T-helper 1 cell (primary cell): Measurements from ENCODE around the gene SSH2.
"Not testable (repeated sequence)": the region's sequence is repeated elsewhere in the genome, so short reads cannot be mapped to it uniquely, and the experiment has no call there.

ENCODE experiments used
- DNase-seq, 5 donors: peaks; one replicate each; pipeline ENCODE4 v3.0.0-alpha.2; 2012 to 2020

The SSH2 gene

GRCh38 chr17:29698019-29698777 is 231.8 kb downstream of the SSH2 start:
- DNase-seq = no peak

- DNase-seq = no peak
Measured at GRCh38 chr17:29697371-29697770, 232.7 kb downstream of the SSH2 start.

DNA sequence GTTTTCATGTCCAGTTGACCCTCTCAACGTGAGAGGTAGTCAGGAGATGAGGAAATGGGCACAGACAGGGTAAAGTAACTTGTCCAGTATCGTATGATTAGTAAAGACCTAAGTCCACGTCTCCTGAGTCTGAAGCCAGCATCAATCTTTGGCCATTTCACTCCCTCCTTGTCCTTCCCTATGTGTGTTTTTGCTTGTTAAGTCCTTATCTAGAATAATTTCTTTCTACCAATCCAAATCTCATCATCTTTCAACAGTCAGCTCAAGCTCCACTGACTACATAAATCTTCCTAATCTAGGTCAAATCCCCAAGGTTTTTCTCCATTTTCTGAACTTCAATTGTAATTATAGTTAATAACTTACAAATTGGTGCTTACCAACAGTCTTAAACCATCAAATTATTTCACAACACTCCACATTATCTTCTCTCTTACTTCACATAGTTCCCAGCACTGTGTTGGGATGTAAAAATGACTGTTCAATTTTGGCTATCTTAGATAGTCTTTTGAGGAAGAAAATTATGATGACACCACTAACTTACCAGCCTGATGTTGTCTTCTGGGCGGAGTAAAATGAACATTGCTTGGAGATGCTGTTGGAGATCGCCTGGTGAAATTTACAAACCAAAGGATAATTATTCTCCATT is 235.0 kb downstream of the SSH2 start:
- no peak for DNase-seq

- DNase-seq = no peak
Measured at GRCh38 chr17:29693751-29694150, 236.3 kb downstream of the SSH2 start.

- no peak for DNase-seq
Measured at GRCh38 chr17:29687596-29687995, 242.4 kb downstream of the SSH2 start.

DNA sequence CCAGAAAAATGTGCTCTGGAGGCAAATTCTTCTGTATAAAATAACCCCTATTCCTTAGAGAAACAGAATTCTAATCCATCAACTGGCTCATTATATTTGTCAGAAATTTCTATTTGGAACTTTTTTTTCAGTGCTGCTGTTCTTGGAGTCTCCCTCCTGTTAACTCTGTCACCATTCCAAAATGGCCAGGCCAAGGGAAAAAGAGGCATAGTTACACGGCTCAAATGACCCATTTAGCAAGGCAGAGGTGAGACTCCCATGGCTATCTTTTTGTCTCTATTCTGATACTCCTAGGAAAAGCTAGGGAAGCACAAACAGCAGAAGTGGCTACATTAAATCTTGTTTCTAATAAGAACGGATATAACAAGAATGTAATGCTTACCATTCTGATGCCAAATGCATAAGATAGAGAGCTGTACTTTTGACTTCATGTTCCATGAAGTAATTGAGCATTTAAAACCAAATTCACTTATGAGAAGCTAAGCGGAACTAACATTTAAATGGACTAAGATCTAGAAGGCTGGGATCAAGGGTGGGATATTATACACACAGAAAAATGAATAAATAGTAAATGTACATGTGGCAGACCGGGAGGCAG is 242.9 kb downstream of the SSH2 start:
- no peak for DNase-seq

- DNase-seq = no peak
Measured at GRCh38 chr17:29683481-29683880, 246.5 kb downstream of the SSH2 start.

DNA sequence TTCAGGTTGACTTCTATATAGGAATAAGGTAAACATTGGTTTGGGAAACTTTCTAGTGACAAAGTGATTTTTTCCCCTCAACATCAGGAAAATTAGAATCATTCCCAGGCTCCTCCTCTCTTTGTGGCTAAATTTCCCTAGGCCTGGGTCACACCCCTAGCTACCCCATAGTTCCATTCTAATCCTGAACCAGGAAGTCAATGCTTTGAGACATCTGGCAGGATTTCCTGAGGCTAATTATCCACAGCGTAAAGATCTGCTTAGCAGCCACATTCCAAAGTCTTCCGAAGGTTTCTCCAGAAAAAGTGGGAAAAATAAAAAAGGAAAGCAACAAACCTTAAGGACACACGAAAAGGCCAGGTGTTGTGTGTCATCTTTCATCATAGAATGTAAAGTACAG is 247.0 kb downstream of the SSH2 start:
- DNase-seq = no peak

DNA sequence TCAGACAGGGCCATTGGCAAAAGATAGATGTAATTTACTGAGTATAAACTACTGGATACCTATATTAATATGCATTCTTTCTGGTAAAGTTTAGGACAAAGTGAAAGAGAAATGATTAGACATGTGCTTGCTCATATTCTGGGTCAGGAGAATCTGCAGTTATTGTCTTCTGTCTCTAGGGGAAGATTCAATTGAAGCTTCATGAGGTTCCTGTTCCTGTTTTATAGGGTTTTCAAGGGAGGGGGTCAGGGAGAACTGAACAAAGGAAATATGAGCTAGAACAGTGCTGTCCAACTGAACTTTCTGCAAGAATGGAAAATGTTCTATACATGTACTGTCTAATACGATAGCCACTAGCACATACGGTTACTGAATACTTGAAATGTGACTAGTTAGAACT is 248.0 kb downstream of the SSH2 start:
- DNase-seq = no peak

DNA sequence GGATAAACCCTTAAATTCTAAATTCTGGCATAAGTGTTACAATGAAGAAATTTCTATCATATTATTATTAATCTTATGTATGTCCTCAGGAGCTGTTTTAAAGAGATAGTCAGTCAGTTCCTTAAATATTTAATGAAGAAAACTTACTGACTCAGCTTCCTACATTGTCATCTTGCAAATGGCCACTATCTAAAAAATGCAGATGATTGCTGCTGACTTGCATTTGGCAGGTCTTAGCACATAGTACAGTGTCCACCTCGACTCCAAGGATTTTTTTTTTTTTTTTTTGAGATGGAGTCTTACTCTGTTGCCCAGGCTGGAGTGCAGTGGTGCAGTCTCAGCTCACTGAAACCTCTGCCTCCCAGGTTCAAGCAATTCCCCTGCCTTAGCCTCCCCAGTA is 252.2 kb downstream of the SSH2 start:
- DNase-seq = no peak

- peak in 1 of 5 donors; percentile 32 for DNase-seq
Measured at GRCh38 chr17:29677221-29677791, 252.7 kb downstream of the SSH2 start.

DNA sequence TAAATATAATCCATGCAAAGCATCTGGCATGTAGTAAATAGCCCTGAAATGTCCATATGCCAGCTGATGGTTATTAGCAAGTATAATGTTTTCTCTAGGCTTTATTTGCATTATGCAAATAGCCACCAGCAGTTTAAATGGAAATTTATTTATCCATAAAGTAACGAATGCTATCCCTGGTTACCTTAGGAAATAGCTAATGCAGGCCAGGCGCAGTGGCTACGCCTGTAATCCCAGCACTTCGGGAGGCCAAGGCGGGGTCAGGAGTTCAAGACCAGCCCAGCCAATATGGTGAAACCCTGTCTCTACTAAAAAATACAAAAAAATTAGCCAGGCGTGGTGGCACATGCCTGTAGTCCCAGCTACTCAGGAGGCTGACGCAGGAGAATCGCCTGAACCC is 254.1 kb downstream of the SSH2 start:
- DNase-seq = not testable (repeated sequence)

GRCh38 chr17:29674281-29674680 is 255.7 kb downstream of the SSH2 start:
- peak in 1 of 5 donors; percentile 32 for DNase-seq

GRCh38 chr17:29671661-29672060 is 258.4 kb downstream of the SSH2 start:
- no peak for DNase-seq

DNA sequence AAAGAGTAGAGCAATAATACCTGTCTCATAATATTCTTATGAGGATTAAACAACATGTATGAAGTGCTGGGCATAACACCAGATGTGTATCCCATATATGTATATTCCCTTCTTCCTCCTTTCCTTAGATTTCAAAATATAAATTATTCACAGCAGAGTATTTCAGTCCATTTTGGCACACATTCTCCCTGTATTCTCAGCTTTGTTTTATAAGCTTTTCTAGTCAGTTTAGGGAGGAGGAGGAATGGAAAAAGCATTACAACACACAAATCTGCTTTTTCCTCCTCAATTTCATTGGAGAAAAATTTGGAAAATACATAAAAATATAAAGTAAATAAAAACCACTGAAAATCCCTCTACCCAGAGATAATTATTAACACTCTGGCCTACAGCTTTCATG is 260.8 kb downstream of the SSH2 start:
- DNase-seq = no peak

GRCh38 chr17:29667969-29668368 is 262.1 kb downstream of the SSH2 start:
- DNase-seq = no peak

GRCh38 chr17:29665481-29665810 is 264.6 kb downstream of the SSH2 start:
- DNase-seq = no peak

DNA sequence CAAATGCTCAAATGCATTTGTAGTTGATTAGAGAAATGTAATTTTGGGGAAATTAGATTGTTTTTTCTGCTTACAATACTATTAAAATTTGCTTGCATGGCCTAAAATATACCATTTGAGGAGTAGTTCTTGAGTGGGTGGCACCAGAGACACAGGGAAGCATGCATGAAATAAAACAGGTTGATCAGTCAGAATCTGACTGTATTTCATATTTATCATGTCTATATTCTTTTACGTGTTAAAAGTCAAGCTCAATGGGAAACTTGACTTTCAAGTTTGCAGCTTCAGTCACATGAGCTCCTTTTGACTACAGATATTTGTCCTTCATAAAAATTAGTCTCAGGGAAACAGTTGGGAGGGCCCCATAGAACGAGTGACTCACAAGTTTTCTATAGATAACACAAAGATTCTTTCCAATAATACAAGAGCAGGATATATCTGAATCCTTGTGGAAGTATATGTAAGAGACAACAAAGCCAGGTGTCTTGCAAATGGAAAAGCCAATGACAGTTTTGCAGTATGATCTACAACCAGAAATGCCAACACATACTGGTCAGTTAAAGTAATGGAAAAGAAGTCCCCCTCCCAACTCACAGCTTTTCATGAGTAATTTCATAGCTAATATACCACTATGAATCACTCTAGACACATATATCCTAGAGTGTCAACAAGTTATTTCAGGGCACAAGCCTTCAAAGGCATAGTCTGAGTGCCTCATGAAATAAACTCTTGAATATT is 265.1 kb downstream of the SSH2 start:
- DNase-seq = peak in 1 of 5 donors; percentile 5

DNA sequence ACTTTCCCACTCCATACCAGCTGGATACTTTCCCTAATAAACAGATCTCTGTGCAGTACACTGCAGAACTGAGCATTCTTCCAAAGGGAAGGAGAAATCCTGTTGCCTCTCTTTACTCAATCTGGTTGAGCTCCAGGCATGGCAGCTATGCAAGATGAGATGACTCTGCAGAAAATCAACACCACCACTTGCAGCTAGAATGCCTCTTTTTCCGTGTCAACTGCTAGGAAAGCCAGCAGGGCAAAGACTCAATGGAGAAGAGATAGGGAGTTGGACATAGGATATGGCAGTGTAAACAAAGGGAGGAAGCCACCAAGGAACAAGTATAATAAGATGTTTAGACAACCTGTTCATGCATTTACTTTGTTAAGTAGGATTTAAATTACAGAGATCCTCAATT is 266.9 kb downstream of the SSH2 start:
- DNase-seq = no peak

DNA sequence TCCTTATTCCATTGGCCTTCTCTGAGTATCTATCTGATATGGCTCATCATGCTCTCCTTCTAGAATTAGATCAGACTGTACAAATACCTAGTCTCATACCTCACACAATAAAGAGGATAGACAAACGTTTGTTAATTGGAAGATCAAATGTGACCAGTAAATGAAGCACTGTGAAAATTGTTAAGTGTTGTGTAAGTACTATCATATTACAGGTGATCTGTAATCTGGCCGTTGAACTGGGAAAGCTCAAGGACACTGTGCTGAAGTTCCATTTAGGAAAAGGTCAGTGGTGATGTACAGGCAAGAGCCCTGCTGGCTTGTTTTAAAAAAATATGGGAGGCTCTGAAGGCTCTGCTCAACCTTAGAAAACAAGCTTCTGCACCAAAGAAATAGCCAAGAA is 268.8 kb downstream of the SSH2 start:
- DNase-seq = no peak

GRCh38 chr17:29659155-29659554 is 270.9 kb downstream of the SSH2 start:
- DNase-seq = no peak

GRCh38 chr17:29655323-29655722 is 274.7 kb downstream of the SSH2 start:
- DNase-seq = no peak

GRCh38 chr17:29653995-29654714 is 275.9 kb downstream of the SSH2 start:
- no peak for DNase-seq
